CD8-positive, alpha-beta memory T cell (primary cell): ENCODE results near the gene UPF2. TPM values are rescaled to one million over a fixed set of nuclear protein-coding genes. Genes with fewer than 3 reads are reported as not detected.
"Not testable (repeated sequence)": the region's sequence is repeated elsewhere in the genome, so short reads cannot be mapped to it uniquely, and the experiment has no call there.

Experiments used
- CTCF ChIA-PET: fragments of 350-600 bp; sonication (Branson Sonifier 250); formaldehyde crosslinking; loops from one replicate; lab custom pipeline; 2021; ENCODE audit warnings: antibody characterized with exemption; lab: Charles Lee
- POLR2A ChIA-PET: fragments of 350-600 bp; sonication (Branson Sonifier 250); formaldehyde crosslinking; loops from one replicate; lab custom pipeline; 2021; ENCODE audit warnings: antibody characterized with exemption; lab: Charles Lee
- DNase-seq, 5 donors: peaks; one replicate each; pipeline versions ENCODE4 v3.0.0 to v3.0.0-alpha.2; 2020 to 2022; ENCODE audit warnings: mixed read lengths in 1 of 5
- H3K27ac ChIP-seq: one replicate; pipeline ENCODE4 v1.7.0; 2013; ENCODE audit warnings: low read depth, mild to moderate bottlenecking, low read length, moderate library complexity
- H3K27me3 ChIP-seq: 2 replicates; pipeline ENCODE4 v1.7.0; 2013; ENCODE audit warnings: low read length, mild to moderate bottlenecking; ENCODE audit not compliant: insufficient read depth, poor library complexity, severe bottlenecking
- H3K36me3 ChIP-seq: 2 replicates; pipeline ENCODE4 v1.7.0; 2013; ENCODE audit warnings: mild to moderate bottlenecking, low read length, moderate library complexity; ENCODE audit not compliant: insufficient read depth
- H3K4me1 ChIP-seq: 2 replicates; pipeline ENCODE4 v1.7.0; 2013; ENCODE audit warnings: mild to moderate bottlenecking, low read length, moderate library complexity; ENCODE audit not compliant: insufficient read depth
- H3K4me3 ChIP-seq: 2 replicates; pipeline ENCODE4 v1.7.0; 2013; ENCODE audit warnings: mild to moderate bottlenecking, low read length
- H3K9me3 ChIP-seq: 2 replicates; pipeline ENCODE4 v1.7.0; 2013; ENCODE audit warnings: mild to moderate bottlenecking, low read length
- H3K27ac Mint-ChIP-seq, 8 donors: one replicate each; pipeline ENCODE4 v1.8.0; 2020 to 2021; ENCODE audit warnings: mixed read lengths in 8 of 8, mild to moderate bottlenecking in 6 of 8, inconsistent platforms in 3 of 8, moderate library complexity in 3 of 8
- H3K27me3 Mint-ChIP-seq, 2 donors: one replicate each; pipeline ENCODE4 v1.8.0; 2020 to 2021; ENCODE audit warnings: mixed read lengths in 2 of 2, mild to moderate bottlenecking in 1 of 2, moderate library complexity in 1 of 2
- H3K36me3 Mint-ChIP-seq, 3 donors: one replicate each; pipeline ENCODE4 v1.8.0; 2020 to 2021; ENCODE audit warnings: mixed read lengths in 3 of 3, inconsistent platforms in 1 of 3, mild to moderate bottlenecking in 1 of 3
- H3K4me1 Mint-ChIP-seq, 3 donors: one replicate each; pipeline ENCODE4 v1.8.0; 2020 to 2021; ENCODE audit warnings: mixed read lengths in 3 of 3, inconsistent platforms in 1 of 3, mild to moderate bottlenecking in 1 of 3
- H3K4me3 Mint-ChIP-seq, 7 donors: one replicate each; pipeline ENCODE4 v1.8.0; 2020 to 2021; ENCODE audit warnings: mixed read lengths in 7 of 7, mild to moderate bottlenecking in 6 of 7, moderate library complexity in 4 of 7, inconsistent platforms in 2 of 7
- H3K9me3 Mint-ChIP-seq, 5 donors: one replicate each; pipeline ENCODE4 v1.8.0; 2020 to 2022; ENCODE audit warnings: mixed read lengths in 5 of 5, mild to moderate bottlenecking in 3 of 5, moderate library complexity in 2 of 5, inconsistent platforms in 1 of 5
- polyA plus RNA-seq: library from polyadenylated mRNA; unstranded; fragments of 300-500 nt; fragmentation: Illumina TruSeq; gene quantifications from one replicate; pipeline ENCODE4 v1.2.3, GENCODE V29; 2021
- total RNA-seq, 2 experiments: library from RNA; stranded (reverse); gene quantifications; one replicate each; pipeline ENCODE4 v1.2.3, GENCODE V29; 2021

The UPF2 gene
- total and polyA plus RNA-seq, 3 experiments from 2014 or later, result 18.5 to 42.4 (median 39.8) TPM

- Mint-ChIP-seq H3K27me3 (no peaks in the 10 kb centered on the region), H3K4me3 (peak overlapping the region in 1 of 7 donors; percentile 27), H3K4me1 (peaks cover 19 to 40% (median 38%) of the 10 kb centered on the region in 3 donors), H3K27ac (peak overlapping the region in 3 of 8 donors; percentile 24 to 54 (median 42)), H3K9me3 (no peaks in the 10 kb centered on the region), H3K36me3 (peaks cover 0 to 18% (median 1%) of the 10 kb centered on the region in 3 donors)
- Histone ChIP-seq H3K4me1 (peaks cover 10% of the 10 kb centered on the region), H3K9me3 (no peaks in the 10 kb centered on the region), H3K27me3 (no peaks in the 10 kb centered on the region), H3K27ac (no peak overlapping the region), H3K36me3 (peaks cover 4% of the 10 kb centered on the region), H3K4me3 (no peak overlapping the region)
- POLR2A ChIA-PET, result no interaction called here
- no peak for DNase-seq
- CTCF ChIA-PET, result no interaction called here
Measured at GRCh38 chr10:12018438-12019282, 23.9 kb downstream of the UPF2 start.

- POLR2A ChIA-PET, result no interaction called here
- Mint-ChIP-seq H3K36me3 (peaks cover 16 to 45% (median 22%) of the 10 kb centered on the region in 3 donors), H3K9me3 (peaks cover 0 to 5% (median 5%) of the 10 kb centered on the region in 5 donors), H3K27ac (peak overlapping the region in 2 of 8 donors; percentile 29 to 47), H3K4me3 (no peak overlapping the region), H3K27me3 (no peaks in the 10 kb centered on the region), H3K4me1 (peaks cover 9 to 24% (median 21%) of the 10 kb centered on the region in 3 donors)
- H3K4me3 ChIP-seq, result no peak overlapping the region
- CTCF ChIA-PET, result no interaction called here
- no peak overlapping the region for H3K27ac ChIP-seq
- no peaks in the 10 kb centered on the region for H3K27me3 ChIP-seq
- H3K9me3 ChIP-seq, result no peaks in the 10 kb centered on the region
- DNase-seq, result no peak
- H3K4me1 ChIP-seq, result no peaks in the 10 kb centered on the region
- H3K36me3 ChIP-seq, result peaks cover 19% of the 10 kb centered on the region
Measured at GRCh38 chr10:12013926-12014325, 28.7 kb downstream of the UPF2 start.

GRCh38 chr10:12013391-12013790 lies 29.2 kb downstream of the UPF2 start:
- H3K36me3 ChIP-seq, result peaks cover 23% of the 10 kb centered on the region
- H3K9me3 Mint-ChIP-seq, H3K4me1 ChIP-seq, H3K27me3 Mint-ChIP-seq, DNase-seq, H3K27ac ChIP-seq, H3K4me3 ChIP-seq, H3K27me3 ChIP-seq, H3K9me3 ChIP-seq, CTCF ChIA-PET: not testable (repeated sequence)
- Mint-ChIP-seq H3K27ac (peak overlapping the region in 1 of 8 donors; percentile 50), H3K4me1 (peaks cover 8 to 22% (median 19%) of the 10 kb centered on the region in 3 donors), H3K36me3 (peaks cover 19 to 49% (median 26%) of the 10 kb centered on the region in 3 donors), H3K4me3 (peak overlapping the region in 1 of 7 donors; percentile 23)
- POLR2A ChIA-PET, result interaction anchor here (0.6 kb wide), 1 partner anchor 29 kb away, joined by 3 read pairs; no protein-coding TSS in a partner anchor

GRCh38 chr10:12010353-12010752 lies 32.3 kb downstream of the UPF2 start:
- Histone ChIP-seq H3K27me3 (no peaks in the 10 kb centered on the region), H3K4me3 (no peak overlapping the region), H3K36me3 (peaks cover 23% of the 10 kb centered on the region), H3K27ac (no peak overlapping the region), H3K9me3 (no peaks in the 10 kb centered on the region), H3K4me1 (no peaks in the 10 kb centered on the region)
- Mint-ChIP-seq H3K36me3 (peaks cover 21 to 62% (median 29%) of the 10 kb centered on the region in 3 donors), H3K27me3 (no peaks in the 10 kb centered on the region), H3K27ac (peak overlapping the region in 1 of 8 donors; percentile 9), H3K4me1 (peaks cover 6 to 11% (median 8%) of the 10 kb centered on the region in 3 donors), H3K9me3 (peaks cover 0 to 5% (median 5%) of the 10 kb centered on the region in 5 donors), H3K4me3 (no peak overlapping the region)
- POLR2A ChIA-PET, result no interaction called here
- no peak for DNase-seq
- CTCF ChIA-PET, result no interaction called here

GRCh38 chr10:12008842-12009241 lies 33.8 kb downstream of the UPF2 start:
- CTCF ChIA-PET, H3K27me3 Mint-ChIP-seq, H3K27ac Mint-ChIP-seq, H3K27me3 ChIP-seq, H3K9me3 ChIP-seq, H3K27ac ChIP-seq, H3K9me3 Mint-ChIP-seq, H3K4me1 Mint-ChIP-seq, H3K4me3 Mint-ChIP-seq, H3K4me3 ChIP-seq, H3K4me1 ChIP-seq, DNase-seq, POLR2A ChIA-PET: not testable (repeated sequence)
- peaks cover 25% of the 10 kb centered on the region for H3K36me3 ChIP-seq
- H3K36me3 Mint-ChIP-seq, result peaks cover 30 to 69% (median 33%) of the 10 kb centered on the region in 3 donors

- H3K4me3 Mint-ChIP-seq, result no peak overlapping the region
- Histone ChIP-seq H3K9me3 (no peaks in the 10 kb centered on the region), H3K27ac (no peak overlapping the region), H3K36me3 (peaks cover 21% of the 10 kb centered on the region), H3K4me1 (no peaks in the 10 kb centered on the region), H3K4me3 (no peak overlapping the region), H3K27me3 (no peaks in the 10 kb centered on the region)
- peaks cover 0 to 5% (median 5%) of the 10 kb centered on the region in 5 donors for H3K9me3 Mint-ChIP-seq
- H3K27ac Mint-ChIP-seq, result peak overlapping the region in 2 of 8 donors; percentile 57 to 66
- H3K36me3 Mint-ChIP-seq, result peaks cover 31 to 73% (median 33%) of the 10 kb centered on the region in 3 donors
- POLR2A ChIA-PET, result no interaction called here
- CTCF ChIA-PET, result no interaction called here
- H3K4me1 Mint-ChIP-seq, result peaks cover 0 to 10% (median 6%) of the 10 kb centered on the region in 3 donors
- no peaks in the 10 kb centered on the region for H3K27me3 Mint-ChIP-seq
- no peak for DNase-seq
Measured at GRCh38 chr10:12006671-12007070, 35.9 kb downstream of the UPF2 start.

GRCh38 chr10:11993834-11994468 lies 48.7 kb downstream of the UPF2 start:
- ChIA-PET POLR2A (no interaction called here), CTCF (interaction anchor here (1.2 kb wide), 1 partner anchor 9 kb away, joined by 3 read pairs; no protein-coding TSS in a partner anchor)
- Histone ChIP-seq H3K4me1 (peaks cover 14% of the 10 kb centered on the region), H3K36me3 (peaks cover 14% of the 10 kb centered on the region), H3K9me3 (no peaks in the 10 kb centered on the region), H3K27me3 (no peaks in the 10 kb centered on the region), H3K27ac (no peak overlapping the region), H3K4me3 (no peak overlapping the region)
- peak overlapping the region in 7 of 8 donors; percentile 32 to 80 (median 60) for H3K27ac Mint-ChIP-seq
- H3K4me1 Mint-ChIP-seq, result peaks cover 14 to 27% (median 16%) of the 10 kb centered on the region in 3 donors
- peak overlapping the region in 1 of 7 donors; percentile 8 for H3K4me3 Mint-ChIP-seq
- H3K27me3 Mint-ChIP-seq, result no peaks in the 10 kb centered on the region
- no peaks in the 10 kb centered on the region for H3K9me3 Mint-ChIP-seq
- peaks cover 5 to 62% (median 7%) of the 10 kb centered on the region in 3 donors for H3K36me3 Mint-ChIP-seq
- DNase-seq, result no peak

GRCh38 chr10:11988924-11989323 lies 53.7 kb downstream of the UPF2 start:
- POLR2A ChIA-PET, result no interaction called here
- no peak overlapping the region for H3K4me3 ChIP-seq
- H3K27ac ChIP-seq, result no peak overlapping the region
- Mint-ChIP-seq H3K4me1 (peaks cover 17 to 28% (median 18%) of the 10 kb centered on the region in 3 donors), H3K27ac (no peak overlapping the region), H3K9me3 (no peaks in the 10 kb centered on the region), H3K4me3 (no peak overlapping the region), H3K36me3 (peaks cover 7 to 56% (median 9%) of the 10 kb centered on the region in 3 donors), H3K27me3 (no peaks in the 10 kb centered on the region)
- no peaks in the 10 kb centered on the region for H3K27me3 ChIP-seq
- peaks cover 4% of the 10 kb centered on the region for H3K36me3 ChIP-seq
- DNase-seq, result no peak
- no peaks in the 10 kb centered on the region for H3K9me3 ChIP-seq
- CTCF ChIA-PET, result interaction anchor here (2.1 kb wide), 1 partner anchor 207 kb away, joined by 5 read pairs; no protein-coding TSS in a partner anchor
- H3K4me1 ChIP-seq, result peaks cover 9% of the 10 kb centered on the region
